HUES6 (cell line): ENCODE results near the gene ABCC9.

ENCODE experiments used
- H3K27ac ChIP-seq: 2 replicates; pipeline ENCODE4 v1.7.0; 2013; ENCODE audit warnings: low read depth, mild to moderate bottlenecking, low read length, inconsistent platforms
- H3K27me3 ChIP-seq: 2 replicates; pipeline ENCODE4 v1.6.1; 2013; ENCODE audit warnings: low read length; ENCODE audit not compliant: control insufficient read depth, insufficient read depth
- H3K36me3 ChIP-seq: 2 replicates; pipeline ENCODE4 v1.6.1; 2013; ENCODE audit warnings: low read length; ENCODE audit not compliant: control insufficient read depth, insufficient read depth
- H3K4me1 ChIP-seq: 2 replicates; pipeline ENCODE4 v1.6.1; 2013; ENCODE audit warnings: low read length; ENCODE audit not compliant: control insufficient read depth, insufficient read depth
- H3K4me3 ChIP-seq: 2 replicates; pipeline ENCODE4 v1.5.1; 2013; ENCODE audit warnings: low read depth, low read length
- H3K9ac ChIP-seq: one replicate; pipeline ENCODE4 v1.6.1; 2013; ENCODE audit warnings: mild to moderate bottlenecking, low read length
- H3K9me3 ChIP-seq: 2 replicates; pipeline ENCODE4 v1.6.1; 2013; ENCODE audit warnings: low read depth, low read length; ENCODE audit not compliant: control insufficient read depth, insufficient read depth

Gene ABCC9

GRCh38 chr12:21773806-21774205, 167.4 kb downstream of the ABCC9 start:
- Histone ChIP-seq H3K36me3 (no peaks in the 10 kb centered on the region), H3K4me1 (peaks cover 8% of the 10 kb centered on the region; the same call in 1 of the 2 replicates), H3K27me3 (peaks cover 34% of the 10 kb centered on the region), H3K4me3 (peak overlapping the region; percentile 74), H3K27ac (no peak overlapping the region), H3K9me3 (no peaks in the 10 kb centered on the region), H3K9ac (no peak overlapping the region)

GRCh38 chr12:21773263-21773741, 167.9 kb downstream of the ABCC9 start:
- Histone ChIP-seq H3K36me3 (no peaks in the 10 kb centered on the region), H3K4me1 (peaks cover 8% of the 10 kb centered on the region; the same call in 1 of the 2 replicates), H3K9ac (no peak overlapping the region), H3K27me3 (peaks cover 34% of the 10 kb centered on the region), H3K27ac (no peak overlapping the region), H3K4me3 (peak overlapping the region; percentile 74), H3K9me3 (no peaks in the 10 kb centered on the region)

GRCh38 chr12:21771311-21771710, 169.9 kb downstream of the ABCC9 start:
- Histone ChIP-seq H3K9ac (no peak overlapping the region), H3K27ac (no peak overlapping the region), H3K36me3 (no peaks in the 10 kb centered on the region), H3K4me1 (peaks cover 8% of the 10 kb centered on the region; the same call in 1 of the 2 replicates), H3K9me3 (no peaks in the 10 kb centered on the region), H3K27me3 (peaks cover 31% of the 10 kb centered on the region), H3K4me3 (no peak overlapping the region)

GRCh38 chr12:21769307-21769706, 171.9 kb downstream of the ABCC9 start:
- no peak overlapping the region for H3K27ac ChIP-seq
- H3K27me3 ChIP-seq: peaks cover 14% of the 10 kb centered on the region
- H3K4me1 ChIP-seq: peaks cover 3% of the 10 kb centered on the region; the same call in 1 of the 2 replicates

GRCh38 chr12:21766403-21766802, 174.8 kb downstream of the ABCC9 start:
- Histone ChIP-seq H3K4me3 (no peak overlapping the region), H3K36me3 (no peaks in the 10 kb centered on the region), H3K4me1 (no peaks in the 10 kb centered on the region), H3K9me3 (no peaks in the 10 kb centered on the region), H3K27ac (no peak overlapping the region), H3K27me3 (no peaks in the 10 kb centered on the region), H3K9ac (no peak overlapping the region)

More at GRCh38 chr12:21769307-21769706, 171.9 kb downstream of the ABCC9 start:
- no peak overlapping the region for H3K4me3 ChIP-seq
- no peak overlapping the region for H3K9ac ChIP-seq
- H3K9me3 ChIP-seq: no peaks in the 10 kb centered on the region
- H3K36me3 ChIP-seq: no peaks in the 10 kb centered on the region

GRCh38 chr12:21764950-21765349, 176.3 kb downstream of the ABCC9 start:
- Histone ChIP-seq H3K36me3 (no peaks in the 10 kb centered on the region), H3K27ac (no peak overlapping the region), H3K4me1 (no peaks in the 10 kb centered on the region), H3K9me3 (no peaks in the 10 kb centered on the region), H3K27me3 (no peaks in the 10 kb centered on the region), H3K9ac (no peak overlapping the region), H3K4me3 (no peak overlapping the region)

GRCh38 chr12:21764065-21764464, 177.2 kb downstream of the ABCC9 start:
- Histone ChIP-seq H3K36me3 (no peaks in the 10 kb centered on the region), H3K27ac (no peak overlapping the region), H3K4me3 (no peak overlapping the region), H3K27me3 (no peaks in the 10 kb centered on the region), H3K9me3 (no peaks in the 10 kb centered on the region), H3K9ac (no peak overlapping the region), H3K4me1 (no peaks in the 10 kb centered on the region)

- H3K27ac ChIP-seq: no peak overlapping the region
- no peaks in the 10 kb centered on the region for H3K36me3 ChIP-seq
- no peak overlapping the region for H3K9ac ChIP-seq
- H3K4me1 ChIP-seq: no peaks in the 10 kb centered on the region
- H3K4me3 ChIP-seq: no peak overlapping the region
- no peaks in the 10 kb centered on the region for H3K9me3 ChIP-seq
- H3K27me3 ChIP-seq: no peaks in the 10 kb centered on the region
These were observed 177.7 kb downstream of the ABCC9 start for GRCh38 chr12:21763531-21763930.

GRCh38 chr12:21759737-21760136, 181.5 kb downstream of the ABCC9 start:
- Histone ChIP-seq H3K27me3 (no peaks in the 10 kb centered on the region), H3K4me1 (no peaks in the 10 kb centered on the region), H3K4me3 (no peak overlapping the region), H3K9me3 (no peaks in the 10 kb centered on the region), H3K9ac (no peak overlapping the region), H3K36me3 (no peaks in the 10 kb centered on the region), H3K27ac (no peak overlapping the region)

- no peaks in the 10 kb centered on the region for H3K36me3 ChIP-seq
- no peaks in the 10 kb centered on the region for H3K9me3 ChIP-seq
- no peak overlapping the region for H3K27ac ChIP-seq
- H3K4me3 ChIP-seq: no peak overlapping the region
- H3K9ac ChIP-seq: no peak overlapping the region
- no peaks in the 10 kb centered on the region for H3K27me3 ChIP-seq
- no peaks in the 10 kb centered on the region for H3K4me1 ChIP-seq
These were observed 183.5 kb downstream of the ABCC9 start for GRCh38 chr12:21757735-21758134.

GRCh38 chr12:21756699-21757098, 184.5 kb downstream of the ABCC9 start:
- H3K4me3 ChIP-seq: no peak overlapping the region

GRCh38 chr12:21751517-21751916, 189.7 kb downstream of the ABCC9 start:
- Histone ChIP-seq H3K9ac (no peak overlapping the region), H3K9me3 (no peaks in the 10 kb centered on the region), H3K4me1 (no peaks in the 10 kb centered on the region), H3K27ac (no peak overlapping the region), H3K36me3 (no peaks in the 10 kb centered on the region), H3K4me3 (no peak overlapping the region), H3K27me3 (no peaks in the 10 kb centered on the region)

More at GRCh38 chr12:21756699-21757098, 184.5 kb downstream of the ABCC9 start:
- Histone ChIP-seq H3K9ac (no peak overlapping the region), H3K27me3 (no peaks in the 10 kb centered on the region), H3K27ac (no peak overlapping the region), H3K36me3 (no peaks in the 10 kb centered on the region), H3K9me3 (no peaks in the 10 kb centered on the region), H3K4me1 (no peaks in the 10 kb centered on the region)
